Erythroblast (primary cell): ENCODE results near the gene PPP2R2C.

Experiments used
- GATA1 ChIP-seq: IDR thresholded peaks from 2 replicates; pipeline ENCODE4 v1.6.1; 2011; ENCODE audit warnings: low read depth, mild to moderate bottlenecking, control low read depth, low read length, moderate library complexity
- POLR2A ChIP-seq: IDR thresholded peaks from 2 replicates; pipeline ENCODE4 v1.6.1; 2011; ENCODE audit warnings: mild to moderate bottlenecking, low read length

- no peak for TF ChIP-seq POLR2A
- TF ChIP-seq GATA1, result no peak
Measured at GRCh38 chr4:6271206-6271605, 201.2 kb downstream of the PPP2R2C start.
